NCI-H2196 (cell line): ENCODE measurements around the gene SAE1.
A peak's percentile ranks its signal among the peaks of the same experiment; 100 is the strongest.

Experiments used
- DNase-seq: peaks from one replicate; lab custom pipeline; 2025; ENCODE audit not compliant: unreplicated experiment; lab: John Stamatoyannopoulos, UW

SAE1 gene

DNA sequence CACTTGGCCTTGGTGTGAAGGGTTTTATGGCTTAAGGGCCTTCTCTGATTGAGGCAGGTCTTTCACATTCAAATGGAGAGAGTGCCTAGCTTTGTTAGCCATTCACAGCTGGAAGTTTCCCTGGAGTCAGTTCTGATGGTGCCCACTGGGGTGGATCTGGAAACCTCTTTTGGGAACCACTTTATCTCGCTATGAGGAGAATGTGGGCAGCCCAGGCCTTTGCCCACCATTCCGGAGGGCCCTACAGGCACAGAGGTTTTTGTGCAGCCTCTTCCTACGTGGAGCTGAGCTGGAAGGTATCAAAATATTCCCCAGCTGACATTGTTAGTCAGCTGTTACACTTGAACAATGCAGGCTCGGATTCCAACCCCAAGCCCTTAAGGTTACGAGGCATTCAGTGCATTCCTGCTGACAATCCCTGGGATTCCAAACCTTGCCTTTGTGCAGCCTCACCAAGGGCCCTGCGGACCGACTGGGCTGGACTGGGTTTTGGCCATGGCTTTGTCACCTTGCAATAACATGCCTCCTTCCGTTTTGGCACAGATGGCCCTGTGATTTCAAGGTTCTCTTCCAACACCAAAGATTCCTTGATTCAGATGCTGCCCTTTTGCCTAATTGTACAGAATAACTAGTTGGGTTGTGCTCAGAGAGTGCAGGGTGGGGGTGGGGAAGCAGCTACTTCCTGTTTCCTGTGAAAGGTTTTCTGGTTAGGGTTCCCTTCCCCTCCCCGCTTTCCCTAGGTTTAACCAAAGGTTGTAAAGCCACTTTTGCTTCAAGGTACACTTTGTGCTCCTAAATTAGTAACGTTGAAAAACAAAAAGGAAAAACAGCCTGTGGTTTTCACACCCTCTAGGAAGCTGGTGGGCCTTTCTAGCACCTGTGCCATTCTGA is 27.0 kb downstream of the SAE1 start:
- DNase-seq: no peak

- DNase-seq: no peak
These were observed 27.7 kb downstream of the SAE1 start for GRCh38 chr19:47158367-47158791.

- no peak for DNase-seq
These were observed 28.4 kb downstream of the SAE1 start for GRCh38 chr19:47158879-47159503.

DNA sequence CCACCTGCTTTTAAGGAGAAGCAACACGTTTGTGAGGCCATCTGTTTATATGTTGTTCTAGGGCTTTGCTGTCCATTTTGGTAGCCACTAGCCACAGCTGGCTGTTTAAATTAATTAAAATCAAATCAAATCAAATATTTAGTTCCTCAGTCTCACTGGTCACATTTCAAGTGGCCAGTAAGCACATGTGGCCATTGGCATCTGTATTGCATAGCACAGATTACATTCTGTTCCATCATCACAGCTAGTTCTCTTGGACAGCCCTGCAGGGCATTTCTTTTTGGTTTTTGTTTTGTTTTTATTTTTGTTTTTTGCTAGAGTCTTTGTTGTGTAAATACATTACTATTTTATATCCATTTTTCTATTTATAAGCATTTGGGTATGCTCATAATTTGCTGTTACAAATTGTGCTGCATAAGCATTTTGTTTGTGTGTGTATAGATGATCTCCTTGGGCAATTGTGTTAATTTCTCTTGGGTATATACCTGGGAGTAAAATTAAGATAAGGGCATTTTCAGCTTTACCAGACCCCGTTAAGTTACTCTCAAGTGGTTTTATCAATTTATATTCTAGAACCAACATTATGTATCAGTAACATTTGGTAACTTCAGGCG is 31.3 kb downstream of the SAE1 start:
- DNase-seq: no peak

GRCh38 chr19:47168065-47168464 is 37.4 kb downstream of the SAE1 start:
- no peak for DNase-seq

- DNase-seq: no peak
These were observed 42.2 kb downstream of the SAE1 start for GRCh38 chr19:47172666-47173455.

GRCh38 chr19:47176071-47176626 is 45.5 kb downstream of the SAE1 start:
- DNase-seq: no peak

DNA sequence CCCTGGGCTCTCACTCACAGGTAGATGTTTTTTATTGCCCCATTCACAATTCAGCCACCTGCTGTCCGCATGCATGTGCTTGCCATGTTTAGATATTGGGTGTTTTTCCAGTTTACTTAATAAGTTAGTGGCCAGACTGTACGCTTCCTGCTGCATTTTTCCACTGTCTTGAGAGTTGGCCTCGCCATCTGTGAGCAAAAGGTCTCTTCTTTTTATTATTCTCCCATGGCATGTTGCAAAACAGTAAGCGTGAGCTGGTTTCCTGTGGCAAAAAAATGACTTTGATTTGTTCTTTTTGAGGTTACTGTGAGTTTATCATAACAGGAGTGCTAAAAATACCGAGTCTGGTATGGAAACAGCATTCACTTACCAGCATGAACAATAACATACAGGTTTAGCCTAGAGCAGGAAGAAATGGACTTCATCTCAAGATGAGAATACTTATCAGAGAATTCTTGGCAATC is 46.0 kb downstream of the SAE1 start:
- no peak for DNase-seq

DNA sequence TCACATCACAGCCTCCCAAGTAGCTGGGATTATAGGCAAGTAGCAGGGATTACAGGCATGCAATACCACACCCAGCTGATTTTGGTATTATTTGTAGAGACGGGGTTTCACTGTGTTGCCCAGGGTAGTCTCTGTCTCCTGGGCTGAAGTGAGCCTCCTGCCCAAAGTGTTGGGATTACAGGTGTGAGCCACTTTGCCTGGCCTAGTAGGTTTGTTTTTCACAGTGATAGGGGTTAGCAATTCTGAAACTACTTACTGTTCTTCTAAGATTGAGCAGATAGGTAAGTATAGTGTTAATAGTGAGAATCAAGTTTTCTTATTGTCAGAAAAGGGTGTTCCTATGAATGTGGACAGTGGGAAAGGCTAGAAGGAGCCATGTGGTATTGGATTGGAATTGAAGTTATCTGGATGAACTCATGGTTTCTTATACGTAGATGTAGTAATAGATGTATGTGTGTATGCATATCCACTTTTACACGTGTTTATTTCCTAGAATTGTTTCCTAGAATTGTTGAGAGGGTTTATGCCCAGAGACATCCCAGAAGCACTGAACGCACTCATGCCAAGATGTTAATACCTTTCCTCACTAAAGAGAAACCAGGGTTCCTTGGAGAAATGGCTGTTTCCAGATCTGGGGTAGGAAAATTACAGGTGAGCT is 49.1 kb downstream of the SAE1 start:
- no peak for DNase-seq

DNA sequence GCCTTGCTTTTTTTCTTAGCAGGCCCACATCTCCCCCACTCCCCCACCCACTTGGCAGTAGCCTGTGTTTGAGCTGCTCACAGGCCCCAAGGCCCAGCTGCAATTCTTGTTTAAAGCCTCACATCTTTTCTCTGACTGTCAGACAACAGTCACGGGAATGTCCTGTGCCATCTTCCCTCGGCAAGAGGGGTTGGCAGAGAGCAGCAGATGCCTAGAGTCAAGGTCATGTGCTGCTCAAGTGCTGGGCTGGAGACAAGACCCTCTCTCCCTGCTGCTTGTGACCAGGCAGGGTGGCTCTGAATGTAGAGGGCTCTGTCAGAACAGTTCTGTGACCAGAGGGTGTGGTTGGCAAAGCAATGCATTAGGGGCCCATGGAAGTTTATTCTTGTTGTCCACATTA is 53.0 kb downstream of the SAE1 start:
- DNase-seq: no peak

DNA sequence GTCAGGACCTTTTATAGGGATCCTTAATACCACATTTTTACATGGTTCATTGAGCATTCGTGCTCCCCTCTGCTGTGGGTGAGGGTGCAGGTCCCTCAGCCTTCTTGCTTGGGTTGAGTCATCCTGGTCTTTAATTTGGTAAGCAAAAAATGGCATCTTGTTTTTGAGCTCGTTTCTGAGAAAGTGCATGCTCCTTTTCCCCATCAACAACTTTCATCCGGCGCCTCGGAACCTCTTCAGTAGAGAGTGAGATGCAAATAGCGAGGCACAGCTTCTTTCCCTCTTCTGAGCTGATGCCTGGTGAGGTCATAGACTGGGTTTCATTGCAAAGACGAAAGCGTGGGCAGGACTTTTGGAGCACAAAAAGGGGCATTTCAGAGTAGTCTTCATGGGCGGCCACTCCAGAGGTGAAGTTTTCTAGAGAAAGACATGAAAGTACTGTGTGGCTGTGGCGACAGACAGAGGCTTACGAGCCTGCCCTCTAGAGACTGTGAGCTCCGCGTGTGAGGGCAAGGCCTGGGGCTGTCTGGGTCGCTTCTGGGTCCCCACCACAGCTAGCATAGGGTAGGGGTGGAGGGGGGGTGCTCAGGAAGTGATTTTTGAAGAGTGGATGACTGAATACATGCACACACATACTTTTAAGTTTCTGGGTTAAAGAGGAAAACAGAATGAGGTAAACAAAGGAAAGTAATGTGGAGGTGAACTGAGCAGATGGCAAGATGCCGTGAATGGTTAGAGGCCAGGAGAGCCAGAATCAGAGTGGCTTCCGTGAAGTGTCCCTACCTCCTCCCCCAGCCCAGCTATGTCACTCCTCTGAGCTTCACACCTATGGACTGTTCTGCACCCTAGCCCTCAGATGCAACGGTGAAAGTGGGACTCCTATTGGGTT is 56.1 kb downstream of the SAE1 start:
- DNase-seq: no peak

GRCh38 chr19:47187335-47187655 is 56.7 kb downstream of the SAE1 start:
- DNase-seq: no peak

GRCh38 chr19:47187797-47188196 is 57.2 kb downstream of the SAE1 start:
- DNase-seq: no peak

DNA sequence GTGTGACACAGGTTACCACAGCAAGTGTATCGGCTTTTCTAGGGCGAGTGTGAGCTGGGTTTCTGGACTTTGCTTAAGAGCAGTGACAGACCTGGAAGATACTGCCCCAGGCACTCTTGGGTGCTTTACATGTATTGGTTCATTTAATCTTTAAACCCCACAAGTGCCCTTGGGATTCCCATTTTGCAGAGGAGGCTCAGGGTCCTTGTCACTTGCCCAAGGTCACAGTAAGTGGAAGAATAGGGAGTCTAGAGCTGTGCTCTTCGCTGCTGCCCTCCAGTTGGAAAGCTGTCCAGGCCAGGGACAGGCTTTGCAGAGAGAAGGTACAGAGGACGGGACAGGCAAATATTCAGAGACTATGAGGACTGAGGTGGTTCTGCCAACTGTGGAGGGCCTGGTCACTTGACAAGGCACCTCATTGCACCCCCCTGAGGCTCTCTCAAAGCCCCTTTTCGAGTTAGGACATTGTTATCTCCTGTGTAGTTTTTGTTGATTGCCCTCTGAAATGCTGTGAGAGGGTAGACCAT is 57.9 kb downstream of the SAE1 start:
- no peak for DNase-seq

- DNase-seq: peak; percentile 91
These were observed 59.6 kb downstream of the SAE1 start for GRCh38 chr19:47190167-47190727.

DNA sequence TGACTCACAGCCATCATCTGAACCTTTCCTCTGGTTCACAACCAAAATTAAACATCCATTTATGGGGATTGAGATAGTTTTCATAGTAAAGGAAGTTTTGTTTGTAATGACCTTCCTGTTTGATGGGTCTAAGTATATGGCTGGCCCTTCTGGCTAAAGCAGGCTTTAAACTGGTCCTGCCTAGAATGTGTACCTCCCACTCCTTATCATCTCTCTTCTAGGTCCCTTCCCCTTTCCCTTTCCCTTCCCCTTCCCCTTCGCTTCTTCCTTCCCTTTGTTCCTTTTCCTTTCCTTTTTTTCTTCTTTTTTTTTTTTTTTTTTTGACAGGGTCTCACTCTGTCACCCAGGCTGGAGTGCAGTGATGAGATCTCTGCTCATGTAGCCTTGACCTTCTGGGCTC is 64.8 kb downstream of the SAE1 start:
- DNase-seq: no peak

DNA sequence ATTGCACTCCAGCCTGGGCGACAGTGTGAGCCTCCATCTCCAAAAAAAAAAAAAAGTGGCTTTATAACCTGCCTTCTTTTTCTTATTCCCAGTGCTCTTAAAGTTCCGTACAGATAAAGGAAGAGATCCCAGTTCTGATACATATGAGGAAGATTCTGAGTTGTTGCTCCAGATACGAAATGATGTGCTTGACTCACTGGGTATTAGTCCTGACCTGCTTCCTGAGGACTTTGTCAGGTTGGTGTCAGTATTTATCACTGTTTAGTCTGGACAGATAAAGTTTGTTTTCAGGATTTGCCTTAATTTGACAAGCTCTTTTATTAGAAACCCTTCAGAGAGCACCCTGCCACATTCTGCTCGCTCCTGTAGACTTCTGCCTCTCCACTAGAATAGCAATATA is 66.5 kb downstream of the SAE1 start:
- no peak for DNase-seq

- no peak for DNase-seq
These were observed 69.9 kb downstream of the SAE1 start for GRCh38 chr19:47200530-47200929.

DNA sequence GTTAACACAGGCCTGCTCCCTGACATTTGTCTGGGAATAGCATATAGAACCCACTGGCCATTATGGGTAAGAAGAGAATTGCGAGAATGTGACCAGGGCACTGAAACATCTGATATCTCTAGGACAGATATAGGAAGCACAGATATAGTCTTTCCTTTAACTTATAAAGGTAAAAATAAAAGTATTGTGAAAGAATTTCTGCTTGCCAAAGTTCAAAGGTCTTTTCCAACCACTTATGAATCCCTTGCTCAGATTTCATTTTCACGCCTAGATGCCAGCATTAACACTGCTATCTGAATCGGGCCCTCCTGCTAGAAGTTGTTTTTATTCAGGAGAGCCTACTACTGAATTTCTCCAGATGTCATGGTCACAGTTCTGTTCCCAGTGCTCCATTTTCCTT is 72.6 kb downstream of the SAE1 start:
- no peak for DNase-seq
